ENCODE data around the gene UMPS.

UMPS gene

GRCh38 chr3:124791142-124791541 is 60.9 kb downstream of the UMPS start:
- DNase-seq (ENCODE audit: low spot score) (no peak), ATAC-seq (ENCODE audit: low read depth) (no peak)
- H3K27ac ChIP-seq (ENCODE audit: poor library complexity, severe bottlenecking), result no peak overlapping the region
- H3K9me3 ChIP-seq (ENCODE audit: severe bottlenecking), result no peaks in the 10 kb centered on the region
- TF ChIP-seq CTCF (IDR thresholded peaks at IDR 0.05; ENCODE audit: poor library complexity, severe bottlenecking), result no peak
- H3K4me1 ChIP-seq (ENCODE audit: insufficient read depth, poor library complexity, severe bottlenecking), result peaks cover 16% of the 10 kb centered on the region
- H3K4me3 ChIP-seq (ENCODE audit: severe bottlenecking), result no peak overlapping the region
- no peaks in the 10 kb centered on the region for H3K27me3 ChIP-seq (ENCODE audit: insufficient read depth, poor library complexity, severe bottlenecking)
- H3K36me3 ChIP-seq (ENCODE audit: low read depth), result peaks cover 21% of the 10 kb centered on the region

GRCh38 chr3:124791639-124792151 is 61.4 kb downstream of the UMPS start:
- H3K27me3 ChIP-seq (ENCODE audit: insufficient read depth, poor library complexity, severe bottlenecking), result no peaks in the 10 kb centered on the region
- peaks cover 16% of the 10 kb centered on the region for H3K4me1 ChIP-seq (ENCODE audit: insufficient read depth, poor library complexity, severe bottlenecking)
- no peak for ATAC-seq (ENCODE audit: low read depth)
- no peak for DNase-seq (ENCODE audit: low spot score)
- H3K4me3 ChIP-seq (ENCODE audit: severe bottlenecking), result no peak overlapping the region
- TF ChIP-seq CTCF (IDR thresholded peaks at IDR 0.05; ENCODE audit: poor library complexity, severe bottlenecking), result no peak
- H3K27ac ChIP-seq (ENCODE audit: poor library complexity, severe bottlenecking), result no peak overlapping the region
- peaks cover 25% of the 10 kb centered on the region for H3K36me3 ChIP-seq (ENCODE audit: low read depth)
- H3K9me3 ChIP-seq (ENCODE audit: severe bottlenecking), result no peaks in the 10 kb centered on the region

GRCh38 chr3:124792341-124793040 is 62.2 kb downstream of the UMPS start:
- TF ChIP-seq CTCF (IDR thresholded peaks at IDR 0.05; ENCODE audit: poor library complexity, severe bottlenecking), result no peak
- no peak overlapping the region for H3K4me3 ChIP-seq (ENCODE audit: severe bottlenecking)
- peaks cover 16% of the 10 kb centered on the region for H3K4me1 ChIP-seq (ENCODE audit: insufficient read depth, poor library complexity, severe bottlenecking)
- peaks cover 22% of the 10 kb centered on the region for H3K36me3 ChIP-seq (ENCODE audit: low read depth)
- H3K27ac ChIP-seq (ENCODE audit: poor library complexity, severe bottlenecking), result peak overlapping the region; percentile 28
- no peak for DNase-seq (ENCODE audit: low spot score)
- no peaks in the 10 kb centered on the region for H3K9me3 ChIP-seq (ENCODE audit: severe bottlenecking)
- ATAC-seq (ENCODE audit: low read depth), result no peak
- H3K27me3 ChIP-seq (ENCODE audit: insufficient read depth, poor library complexity, severe bottlenecking), result no peaks in the 10 kb centered on the region

GRCh38 chr3:124793054-124793739 is 62.9 kb downstream of the UMPS start:
- H3K4me1 ChIP-seq (ENCODE audit: insufficient read depth, poor library complexity, severe bottlenecking), result peaks cover 16% of the 10 kb centered on the region
- H3K4me3 ChIP-seq (ENCODE audit: severe bottlenecking), result no peak overlapping the region
- DNase-seq (ENCODE audit: low spot score) (no peak), ATAC-seq (ENCODE audit: low read depth) (peak; percentile 90)
- no peak for TF ChIP-seq CTCF (IDR thresholded peaks at IDR 0.05; ENCODE audit: poor library complexity, severe bottlenecking)
- peaks cover 22% of the 10 kb centered on the region for H3K36me3 ChIP-seq (ENCODE audit: low read depth)
- H3K27ac ChIP-seq (ENCODE audit: poor library complexity, severe bottlenecking), result peak overlapping the region; percentile 28
- no peaks in the 10 kb centered on the region for H3K27me3 ChIP-seq (ENCODE audit: insufficient read depth, poor library complexity, severe bottlenecking)
- no peaks in the 10 kb centered on the region for H3K9me3 ChIP-seq (ENCODE audit: severe bottlenecking)
